ENCODE results near the gene RRP9.

- no peak for TF ChIP-seq CTCF (IDR thresholded peaks at IDR 0.05 in 2 of 3, conservative IDR thresholded peaks at IDR 0.05 in 1 of 3; ENCODE audit: control insufficient read depth in 2 of 3, extremely low read depth in 1 of 3, insufficient read depth in 1 of 3, low read depth in 3 of 3, low read length in 3 of 3)
- no peak for TF ChIP-seq POLR2AphosphoS5 (IDR thresholded peaks at IDR 0.05; ENCODE audit: low read length)
- no peak for TF ChIP-seq TCF3 (IDR thresholded peaks at IDR 0.05; ENCODE audit: borderline replicate concordance, insufficient read depth, low read depth, low read length)
- TF ChIP-seq MAX (IDR thresholded peaks at IDR 0.05; ENCODE audit: low read depth, low read length), result no peak
- no peak for TF ChIP-seq NR2C1 (IDR thresholded peaks at IDR 0.05)
- no peak for TF ChIP-seq POLR2A (IDR thresholded peaks at IDR 0.05; ENCODE audit: low read depth, low read length)
- no peak for TF ChIP-seq ZNF24 (IDR thresholded peaks at IDR 0.05)
Observed at GRCh38 chr3:51961602-51962569, 20.2 kb upstream of the RRP9 start.
